Cardiac muscle cell (in vitro differentiated cells and primary cell): Measurements from ENCODE around the gene FBXL5. TPM values are rescaled to one million over a fixed set of nuclear protein-coding genes. Genes with fewer than 3 reads are reported as not detected.

Experiments used
- DNase-seq, 2 donors: peaks; one replicate each; pipeline versions ENCODE4 v3.0.0 to v3.0.0-alpha.2; 2010 to 2017; ENCODE audit warnings: low read depth in 1 of 2, low spot score in 1 of 2
- H3K27ac ChIP-seq: fragments of 200-600 bp; sonication (generic); 2 replicates; pipeline ENCODE4 v1.5.1; 2016
- H3K27me3 ChIP-seq: fragments of 200-600 bp; sonication (generic); 2 replicates; pipeline ENCODE4 v1.6.0; 2016; ENCODE audit warnings: control low read depth
- H3K36me3 ChIP-seq: fragments of 200-600 bp; sonication (generic); 2 replicates; pipeline ENCODE4 v1.5.1; 2016; ENCODE audit warnings: control low read depth
- H3K4me1 ChIP-seq: fragments of 200-600 bp; sonication (generic); 2 replicates; pipeline ENCODE4 v1.8.1; 2017; ENCODE audit warnings: low read depth, mild to moderate bottlenecking, mixed run types
- H3K4me3 ChIP-seq: fragments of 200-600 bp; sonication (generic); 2 replicates; pipeline ENCODE4 v1.5.1; 2016; ENCODE audit warnings: mild to moderate bottlenecking
- H3K9me3 ChIP-seq: fragments of 200-600 bp; sonication (generic); 2 replicates; pipeline ENCODE4 v1.5.1; 2017; ENCODE audit warnings: low read depth, mild to moderate bottlenecking, control low read depth
- CTCF ChIP-seq: IDR thresholded peaks from 2 replicates; pipeline ENCODE4 v1.5.1; 2012; ENCODE audit warnings: low read depth, mild to moderate bottlenecking, low read length
- polyA plus RNA-seq: library from polyadenylated mRNA; unstranded; fragments of >200 nt; fragmentation: Nextera tagmentation; extraction: Ambion mirVana; gene quantifications from 2 replicates; pipeline ENCODE4 v1.2.1, GENCODE V29; 2016
- total RNA-seq: library from RNA; depleted of rRNA; stranded (reverse); fragments of >200 nt; gene quantifications from 2 replicates; pipeline ENCODE4 v1.2.3, GENCODE V29; 2016

The FBXL5 gene
- total and polyA plus RNA-seq, 2 experiments from 2014 or later = 39.0 to 66.3 TPM

- peaks cover 4% of the 10 kb centered on the region for H3K4me1 ChIP-seq
- no peak for DNase-seq
- H3K4me3 ChIP-seq = no peak overlapping the region
- H3K27me3 ChIP-seq = no peaks in the 10 kb centered on the region
- H3K9me3 ChIP-seq = no peaks in the 10 kb centered on the region
- no peak overlapping the region for H3K27ac ChIP-seq
- TF ChIP-seq CTCF = no peak
- no peaks in the 10 kb centered on the region for H3K36me3 ChIP-seq
Observed at GRCh38 chr4:15670576-15670975, 15.4 kb upstream of the FBXL5 start.

- no peak for DNase-seq
- no peak for TF ChIP-seq CTCF
- H3K36me3 ChIP-seq = no peaks in the 10 kb centered on the region
- H3K4me3 ChIP-seq = no peak overlapping the region
- H3K27ac ChIP-seq = peak overlapping the region; percentile 0
- peaks cover 4% of the 10 kb centered on the region for H3K4me1 ChIP-seq
- H3K9me3 ChIP-seq = no peaks in the 10 kb centered on the region
- no peaks in the 10 kb centered on the region for H3K27me3 ChIP-seq
Observed at GRCh38 chr4:15668566-15669435, 13.6 kb upstream of the FBXL5 start.

- Histone ChIP-seq H3K4me1 (peaks cover 4% of the 10 kb centered on the region), H3K4me3 (no peak overlapping the region), H3K27ac (no peak overlapping the region), H3K36me3 (no peaks in the 10 kb centered on the region), H3K27me3 (no peaks in the 10 kb centered on the region), H3K9me3 (no peaks in the 10 kb centered on the region)
- DNase-seq = no peak
- no peak for TF ChIP-seq CTCF
Observed at GRCh38 chr4:15667006-15667405, 11.8 kb upstream of the FBXL5 start.

- Histone ChIP-seq H3K4me1 (peaks cover 4% of the 10 kb centered on the region), H3K36me3 (no peaks in the 10 kb centered on the region), H3K4me3 (no peak overlapping the region), H3K27ac (no peak overlapping the region), H3K27me3 (no peaks in the 10 kb centered on the region), H3K9me3 (no peaks in the 10 kb centered on the region)
- DNase-seq = peak in 1 of 2 donors; percentile 49
- TF ChIP-seq CTCF = no peak
Observed at GRCh38 chr4:15665753-15666365, 10.7 kb upstream of the FBXL5 start.

- Histone ChIP-seq H3K9me3 (no peaks in the 10 kb centered on the region), H3K36me3 (no peaks in the 10 kb centered on the region), H3K27ac (no peak overlapping the region), H3K4me1 (peaks cover 4% of the 10 kb centered on the region), H3K27me3 (no peaks in the 10 kb centered on the region), H3K4me3 (no peak overlapping the region)
- peak in 1 of 2 donors; percentile 91 for DNase-seq
- no peak for TF ChIP-seq CTCF
Observed at GRCh38 chr4:15659768-15660570, 4.8 kb upstream of the FBXL5 start.
